Ovary (tissue), 3 donors: ENCODE measurements around the gene COX18.

Experiments used
- EP300 ChIP-seq: sonication (generic); formaldehyde crosslinking; IDR thresholded peaks from one replicate; pipeline ENCODE4 v1.6.1; 2017; ENCODE audit warnings: antibody characterized with exemption
- POLR2A ChIP-seq: fragments of 450-650 bp; IDR thresholded peaks from one replicate; pipeline ENCODE4 v1.6.1; 2017; ENCODE audit warnings: antibody characterized with exemption, mild to moderate bottlenecking, moderate library complexity
- TF ChIP-seq, protein P1 (sequence below), 3 donors: fragments of 450-650 bp in 2 of 3; fragments of 200-600 bp in 1 of 3; IDR thresholded peaks; one replicate each; pipeline versions ENCODE4 v1.5.1 to v1.8.0; 2016 to 2022; ENCODE audit warnings: antibody characterized with exemption in 3 of 3, mild to moderate bottlenecking in 1 of 3
- donor health status: DM: no; HTN: no; CAD: no.

DNA sequence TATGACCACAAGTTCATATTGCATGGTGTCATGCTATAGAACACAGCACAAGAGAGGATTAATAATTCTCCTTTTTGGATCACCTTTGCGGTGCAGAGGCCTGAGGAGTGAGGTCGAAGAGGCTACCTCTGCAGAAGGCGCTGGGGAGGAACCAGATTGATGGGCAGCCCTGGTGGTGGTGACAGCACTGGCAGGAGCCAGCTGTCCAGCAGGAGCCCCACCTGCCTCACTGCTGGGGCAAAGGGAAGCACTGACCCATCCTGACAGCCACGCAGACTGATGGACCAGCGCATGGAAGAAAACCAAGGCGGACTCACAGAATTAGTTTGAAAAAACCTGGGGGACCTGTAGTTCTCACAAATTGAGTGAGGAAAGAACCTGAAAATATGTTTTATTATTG lies 50.9 kb downstream of the COX18 start:
- TF ChIP-seq, protein P1, sequence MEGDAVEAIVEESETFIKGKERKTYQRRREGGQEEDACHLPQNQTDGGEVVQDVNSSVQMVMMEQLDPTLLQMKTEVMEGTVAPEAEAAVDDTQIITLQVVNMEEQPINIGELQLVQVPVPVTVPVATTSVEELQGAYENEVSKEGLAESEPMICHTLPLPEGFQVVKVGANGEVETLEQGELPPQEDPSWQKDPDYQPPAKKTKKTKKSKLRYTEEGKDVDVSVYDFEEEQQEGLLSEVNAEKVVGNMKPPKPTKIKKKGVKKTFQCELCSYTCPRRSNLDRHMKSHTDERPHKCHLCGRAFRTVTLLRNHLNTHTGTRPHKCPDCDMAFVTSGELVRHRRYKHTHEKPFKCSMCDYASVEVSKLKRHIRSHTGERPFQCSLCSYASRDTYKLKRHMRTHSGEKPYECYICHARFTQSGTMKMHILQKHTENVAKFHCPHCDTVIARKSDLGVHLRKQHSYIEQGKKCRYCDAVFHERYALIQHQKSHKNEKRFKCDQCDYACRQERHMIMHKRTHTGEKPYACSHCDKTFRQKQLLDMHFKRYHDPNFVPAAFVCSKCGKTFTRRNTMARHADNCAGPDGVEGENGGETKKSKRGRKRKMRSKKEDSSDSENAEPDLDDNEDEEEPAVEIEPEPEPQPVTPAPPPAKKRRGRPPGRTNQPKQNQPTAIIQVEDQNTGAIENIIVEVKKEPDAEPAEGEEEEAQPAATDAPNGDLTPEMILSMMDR (IDR thresholded peaks at IDR 0.05), result no peak
- TF ChIP-seq POLR2A (no peak), EP300 (no peak)
